ENCODE data around the gene ZGPAT. TPM values are rescaled to one million over a fixed set of nuclear protein-coding genes. Genes with fewer than 3 reads are reported as not detected.

Gene ZGPAT
- total and polyA plus RNA-seq, 2 donors (not counting 3 experiments of a cell fraction or from before 2014, with no cell fraction given): 23.1 to 29.3 TPM

DNA sequence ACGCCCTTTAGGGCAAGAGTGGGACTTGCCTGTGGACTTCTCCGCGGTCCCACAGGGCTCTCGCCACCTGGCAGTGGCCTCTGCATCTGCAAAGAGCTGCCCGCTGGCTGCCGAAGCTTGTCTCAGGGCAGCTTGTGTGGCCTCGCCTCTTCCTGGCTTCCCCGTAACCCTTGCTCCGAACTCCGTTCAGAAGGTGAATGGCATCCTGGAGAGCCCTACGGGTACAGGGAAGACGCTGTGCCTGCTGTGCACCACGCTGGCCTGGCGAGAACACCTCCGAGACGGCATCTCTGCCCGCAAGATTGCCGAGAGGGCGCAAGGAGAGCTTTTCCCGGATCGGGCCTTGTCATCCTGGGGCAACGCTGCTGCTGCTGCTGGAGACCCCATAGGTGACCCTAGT, 46.7 kb upstream of the ZGPAT start:
- no TSS peak for BruUV-seq (replicated peaks)
- H3K36me3 ChIP-seq (ENCODE audit: control insufficient read depth in 2 of 2, extremely low read depth in 1 of 2, insufficient read depth in 2 of 2, low read length in 2 of 2): peaks cover 0 to 25% of the 10 kb centered on the region in 2 experiments
- H3K4me3 ChIP-seq (replicated peaks in 1 of 3; ENCODE audit: insufficient read depth in 1 of 3, low read depth in 1 of 3, low read length in 3 of 3): no peak overlapping the region
- no peak overlapping the region for H3K4me2 ChIP-seq (ENCODE audit: insufficient read depth, low read length)
- no peaks in the 10 kb centered on the region for H3K9me3 ChIP-seq (replicated peaks; ENCODE audit: control insufficient read depth, insufficient read depth, low read length)
- no peak overlapping the region for H2AFZ ChIP-seq (ENCODE audit: low read depth, low read length)
- H4K20me1 ChIP-seq (replicated peaks; ENCODE audit: control insufficient read depth, extremely low read depth, insufficient read depth, low read length): no peaks in the 10 kb centered on the region
- no peaks in the 10 kb centered on the region for H3K27me3 ChIP-seq (ENCODE audit: control insufficient read depth in 2 of 2, insufficient read depth in 2 of 2, low read length in 2 of 2)
- H3K4me1 ChIP-seq (ENCODE audit: control insufficient read depth, extremely low read depth, insufficient read depth, low read length): peaks cover 10% of the 10 kb centered on the region
- POLR2A ChIA-PET: no interaction called here
- intact Hi-C loops (cut with micrococcal nuclease): no loop called here
- TF ChIP-seq POLR2AphosphoS5 (IDR thresholded peaks at IDR 0.05; ENCODE audit: insufficient read depth, low read depth, low read length) (no peak), POLR2A (IDR thresholded peaks at IDR 0.05; ENCODE audit: low read depth, low read length) (no peak), MYC (IDR thresholded peaks at IDR 0.05; ENCODE audit: low read depth, low read length) (no peak), EZH2 (IDR thresholded peaks at IDR 0.05; ENCODE audit: borderline replicate concordance, low read depth, low read length, severe bottlenecking) (no peak), GATA2 (IDR thresholded peaks at IDR 0.05; ENCODE audit: insufficient read depth, insufficient read length, low read depth, low read length) (no peak), FOS (IDR thresholded peaks at IDR 0.05; ENCODE audit: borderline replicate concordance, insufficient read depth, low read length) (no peak), JUN (IDR thresholded peaks at IDR 0.05; ENCODE audit: borderline replicate concordance, insufficient read depth, insufficient read length, low read depth) (no peak)
- TF ChIP-seq, protein P1, sequence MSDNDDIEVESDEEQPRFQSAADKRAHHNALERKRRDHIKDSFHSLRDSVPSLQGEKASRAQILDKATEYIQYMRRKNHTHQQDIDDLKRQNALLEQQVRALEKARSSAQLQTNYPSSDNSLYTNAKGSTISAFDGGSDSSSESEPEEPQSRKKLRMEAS (IDR thresholded peaks at IDR 0.05; ENCODE audit: insufficient read depth, insufficient read length): no peak
- TF ChIP-seq, protein P2, sequence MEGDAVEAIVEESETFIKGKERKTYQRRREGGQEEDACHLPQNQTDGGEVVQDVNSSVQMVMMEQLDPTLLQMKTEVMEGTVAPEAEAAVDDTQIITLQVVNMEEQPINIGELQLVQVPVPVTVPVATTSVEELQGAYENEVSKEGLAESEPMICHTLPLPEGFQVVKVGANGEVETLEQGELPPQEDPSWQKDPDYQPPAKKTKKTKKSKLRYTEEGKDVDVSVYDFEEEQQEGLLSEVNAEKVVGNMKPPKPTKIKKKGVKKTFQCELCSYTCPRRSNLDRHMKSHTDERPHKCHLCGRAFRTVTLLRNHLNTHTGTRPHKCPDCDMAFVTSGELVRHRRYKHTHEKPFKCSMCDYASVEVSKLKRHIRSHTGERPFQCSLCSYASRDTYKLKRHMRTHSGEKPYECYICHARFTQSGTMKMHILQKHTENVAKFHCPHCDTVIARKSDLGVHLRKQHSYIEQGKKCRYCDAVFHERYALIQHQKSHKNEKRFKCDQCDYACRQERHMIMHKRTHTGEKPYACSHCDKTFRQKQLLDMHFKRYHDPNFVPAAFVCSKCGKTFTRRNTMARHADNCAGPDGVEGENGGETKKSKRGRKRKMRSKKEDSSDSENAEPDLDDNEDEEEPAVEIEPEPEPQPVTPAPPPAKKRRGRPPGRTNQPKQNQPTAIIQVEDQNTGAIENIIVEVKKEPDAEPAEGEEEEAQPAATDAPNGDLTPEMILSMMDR (IDR thresholded peaks at IDR 0.05; ENCODE audit: extremely low read depth in 1 of 2, insufficient read depth in 1 of 2, low read depth in 1 of 2, low read length in 2 of 2): no peak
- H3K9me1 ChIP-seq (replicated peaks; ENCODE audit: control insufficient read depth, extremely low read depth, insufficient read depth, low read length): no peaks in the 10 kb centered on the region
- peaks cover 18% of the 10 kb centered on the region for H3K79me2 ChIP-seq (ENCODE audit: control insufficient read depth, insufficient read depth, low read length)
- FAIRE-seq (no peak), DNase-seq (ENCODE audit: low read depth, low spot score) (no peak)
- CTCF ChIA-PET: interaction anchor here (2.6 kb wide), 1 partner anchor 21 kb away, joined by 11 read pairs; no protein-coding TSS in a partner anchor
- H3K9ac ChIP-seq (replicated peaks; ENCODE audit: extremely low read depth, insufficient read depth, low read length): no peak overlapping the region
- no peak overlapping the region for H3K27ac ChIP-seq (ENCODE audit: insufficient read depth, low read depth, low read length)
- dilution Hi-C loops (cut with MboI; ENCODE audit: extremely low pct_ligation_motif_present, low sequenced_read_pairs): no loop called here
